ENCODE measurements around the gene POLA2.

The POLA2 gene

DNA sequence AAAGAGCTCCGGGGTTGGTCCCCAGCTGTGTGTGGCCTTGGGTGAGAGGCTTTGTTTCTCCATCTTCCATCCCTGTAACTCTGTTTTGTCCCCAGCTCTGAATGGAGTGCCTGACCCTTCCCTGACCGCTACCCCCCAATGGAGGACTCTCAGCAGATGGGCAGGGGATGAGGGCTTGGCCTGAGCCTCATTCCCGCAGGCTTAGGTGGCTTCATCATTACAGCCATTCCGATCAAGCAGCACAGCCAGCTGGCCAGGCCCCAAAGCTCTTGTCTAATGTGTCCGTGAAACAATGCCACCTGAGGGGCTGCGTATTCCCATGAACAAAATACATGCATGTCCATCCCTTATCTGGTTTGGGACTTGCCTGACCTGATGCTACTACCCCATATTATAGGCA lies 49.0 kb downstream of the POLA2 start:
- no peak overlapping the region for H3K27ac ChIP-seq
- no peak overlapping the region for H3K4me3 ChIP-seq (ENCODE audit: low read depth in 1 of 2, low read length in 1 of 2)

GRCh38 chr11:65311170-65311678 lies 49.5 kb downstream of the POLA2 start:
- no peaks in the 10 kb centered on the region for H3K9me3 ChIP-seq
- H3K27ac ChIP-seq, result no peak overlapping the region
- no peaks in the 10 kb centered on the region for H3K36me3 ChIP-seq
- H3K4me3 ChIP-seq (ENCODE audit: low read depth in 1 of 2, low read length in 1 of 2), result no peak overlapping the region
- TF ChIP-seq, protein P1, sequence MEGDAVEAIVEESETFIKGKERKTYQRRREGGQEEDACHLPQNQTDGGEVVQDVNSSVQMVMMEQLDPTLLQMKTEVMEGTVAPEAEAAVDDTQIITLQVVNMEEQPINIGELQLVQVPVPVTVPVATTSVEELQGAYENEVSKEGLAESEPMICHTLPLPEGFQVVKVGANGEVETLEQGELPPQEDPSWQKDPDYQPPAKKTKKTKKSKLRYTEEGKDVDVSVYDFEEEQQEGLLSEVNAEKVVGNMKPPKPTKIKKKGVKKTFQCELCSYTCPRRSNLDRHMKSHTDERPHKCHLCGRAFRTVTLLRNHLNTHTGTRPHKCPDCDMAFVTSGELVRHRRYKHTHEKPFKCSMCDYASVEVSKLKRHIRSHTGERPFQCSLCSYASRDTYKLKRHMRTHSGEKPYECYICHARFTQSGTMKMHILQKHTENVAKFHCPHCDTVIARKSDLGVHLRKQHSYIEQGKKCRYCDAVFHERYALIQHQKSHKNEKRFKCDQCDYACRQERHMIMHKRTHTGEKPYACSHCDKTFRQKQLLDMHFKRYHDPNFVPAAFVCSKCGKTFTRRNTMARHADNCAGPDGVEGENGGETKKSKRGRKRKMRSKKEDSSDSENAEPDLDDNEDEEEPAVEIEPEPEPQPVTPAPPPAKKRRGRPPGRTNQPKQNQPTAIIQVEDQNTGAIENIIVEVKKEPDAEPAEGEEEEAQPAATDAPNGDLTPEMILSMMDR (IDR thresholded peaks at IDR 0.05), result no peak
- peaks cover 29% of the 10 kb centered on the region for H3K27me3 ChIP-seq
- H3K4me1 ChIP-seq (ENCODE audit: control insufficient read depth in 1 of 2, insufficient read depth in 1 of 2, low read depth in 1 of 2, low read length in 1 of 2), result peaks cover 22 to 29% of the 10 kb centered on the region in 2 experiments

More for the DNA sequence above, 49.0 kb downstream of the POLA2 start:
- Histone ChIP-seq H3K27me3 (peaks cover 29% of the 10 kb centered on the region), H3K9me3 (no peaks in the 10 kb centered on the region), H3K36me3 (no peaks in the 10 kb centered on the region), H3K4me1 (ENCODE audit: control insufficient read depth in 1 of 2, insufficient read depth in 1 of 2, low read depth in 1 of 2, low read length in 1 of 2) (peaks cover 17 to 24% of the 10 kb centered on the region in 2 experiments)
- TF ChIP-seq, protein P1 (IDR thresholded peaks at IDR 0.05), result no peak

GRCh38 chr11:65314501-65315203 lies 52.9 kb downstream of the POLA2 start, which contains the start of gene CDC42EP2:
TSS of gene CDC42EP2 (plus strand) at chr11:65314866. CDS start at chr11:65320899, 6,033 bp downstream.
- TF ChIP-seq, protein P1 (IDR thresholded peaks at IDR 0.05), result peak; percentile 78
- peak within 1 kb of the TSS; percentile 75 to 96 for H3K4me3 ChIP-seq (ENCODE audit: low read depth in 1 of 2, low read length in 1 of 2)
- H3K36me3 ChIP-seq, result no peaks in the 10 kb centered on the region
- H3K27ac ChIP-seq, result peak within 1 kb of the TSS; percentile 81
- no peaks in the 10 kb centered on the region for H3K9me3 ChIP-seq
- H3K27me3 ChIP-seq, result peaks cover 38% of the 10 kb centered on the region
- H3K4me1 ChIP-seq (ENCODE audit: control insufficient read depth in 1 of 2, insufficient read depth in 1 of 2, low read depth in 1 of 2, low read length in 1 of 2), result peaks cover 32 to 34% of the 10 kb centered on the region in 2 experiments

- Histone ChIP-seq H3K27ac (peak overlapping the region; percentile 81), H3K36me3 (peaks cover under 1% of the 10 kb centered on the region), H3K4me3 (ENCODE audit: low read depth in 1 of 2, low read length in 1 of 2) (peak overlapping the region; percentile 75 to 96), H3K9me3 (no peaks in the 10 kb centered on the region), H3K4me1 (ENCODE audit: control insufficient read depth in 1 of 2, insufficient read depth in 1 of 2, low read depth in 1 of 2, low read length in 1 of 2) (peaks cover 32 to 34% of the 10 kb centered on the region in 2 experiments), H3K27me3 (peaks cover 38% of the 10 kb centered on the region)
- TF ChIP-seq, protein P1 (IDR thresholded peaks at IDR 0.05), result peak; percentile 83
These were observed 53.6 kb downstream of the POLA2 start for GRCh38 chr11:65315204-65315865.

- Histone ChIP-seq H3K27me3 (peaks cover 38% of the 10 kb centered on the region), H3K27ac (peak overlapping the region; percentile 81), H3K4me3 (ENCODE audit: low read depth in 1 of 2, low read length in 1 of 2) (peak overlapping the region; percentile 75 to 96), H3K4me1 (ENCODE audit: control insufficient read depth in 1 of 2, insufficient read depth in 1 of 2, low read depth in 1 of 2, low read length in 1 of 2) (peaks cover 32 to 34% of the 10 kb centered on the region in 2 experiments), H3K9me3 (no peaks in the 10 kb centered on the region), H3K36me3 (peaks cover 6% of the 10 kb centered on the region)
- TF ChIP-seq, protein P1 (IDR thresholded peaks at IDR 0.05), result no peak
These were observed 54.1 kb downstream of the POLA2 start for GRCh38 chr11:65315866-65316226.
